Activated CD4-positive, alpha-beta T cell treated with anti-CD3 and anti-CD28 coated beads, Interleukin-2, Interleukin-6, amounts not matched to agents 100 ng/mL and 50 ng/mL, durations not matched to agents 16 hours and 8 hours (primary cell): ENCODE measurements around the gene MAP2.

Experiments
- DNase-seq: peaks from one replicate; pipeline ENCODE4 v3.0.0-alpha.2; 2020

Gene MAP2

DNA sequence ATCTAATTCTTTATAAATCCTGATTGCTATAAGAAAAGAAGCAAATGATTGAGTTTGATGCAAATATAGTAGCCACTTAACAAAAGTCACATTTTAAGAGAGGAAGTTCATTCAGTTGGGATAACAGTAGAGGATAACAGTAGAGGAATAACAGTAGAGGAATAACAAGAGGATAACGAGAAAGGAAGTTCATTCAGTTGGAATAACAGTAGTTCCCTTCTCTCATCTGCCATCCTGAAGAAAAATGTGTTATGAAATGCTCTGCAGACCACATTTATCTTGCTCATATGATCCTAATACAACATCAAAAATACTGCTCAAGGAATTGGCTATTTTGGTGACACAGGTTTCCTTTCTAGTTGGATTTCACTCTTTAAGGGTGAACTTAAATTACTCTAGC lies 242.4 kb downstream of the MAP2 start:
- DNase-seq: no peak

DNA sequence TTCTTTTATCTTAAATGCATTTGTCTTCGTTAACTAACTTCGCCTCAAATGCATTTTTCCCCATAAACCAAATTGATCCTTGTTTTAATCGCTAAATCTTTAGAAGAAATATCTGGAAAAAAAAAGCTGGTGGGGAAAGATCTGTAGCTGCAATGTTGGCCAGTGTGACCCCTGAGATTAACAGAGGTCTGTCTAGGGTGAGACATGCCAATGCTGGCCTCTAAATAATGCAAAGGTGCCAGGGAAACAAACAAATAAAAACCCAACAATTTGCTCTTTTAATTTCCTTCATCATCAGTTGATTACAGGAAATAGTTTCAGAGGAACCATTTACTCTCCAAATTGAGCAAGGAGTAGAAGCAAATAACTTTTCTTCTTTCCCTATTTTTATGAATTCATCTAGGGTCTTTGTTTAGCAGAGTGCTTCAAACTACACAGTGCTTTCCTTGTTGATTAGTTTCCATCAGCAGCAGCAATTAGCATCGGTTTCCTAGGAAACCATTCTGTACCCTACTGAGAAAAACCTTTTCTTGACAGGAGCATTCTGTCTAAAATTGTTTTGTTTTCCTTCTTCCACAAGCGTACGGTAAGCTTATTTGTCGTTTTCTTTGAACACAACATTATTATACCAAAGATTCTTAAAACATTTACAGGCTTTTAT lies 247.3 kb downstream of the MAP2 start:
- DNase-seq: no peak

DNA sequence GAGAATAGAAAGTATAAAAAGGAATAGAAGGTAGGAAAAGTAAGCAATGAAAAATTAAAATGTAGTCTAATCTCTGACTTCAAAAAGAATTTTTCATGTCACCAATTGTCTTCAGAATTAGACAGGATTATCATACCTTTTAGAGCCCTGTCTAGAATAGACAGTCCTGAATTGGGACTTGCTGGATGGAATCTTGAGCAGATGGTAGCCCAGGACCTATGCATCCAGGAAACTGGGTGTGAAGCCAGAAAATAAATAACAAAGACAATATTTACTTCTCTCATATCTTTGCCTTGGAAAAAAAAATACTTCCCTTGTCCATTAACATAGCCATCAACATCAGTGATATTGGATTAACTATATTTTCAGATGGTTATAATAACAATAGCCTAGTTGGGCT lies 250.0 kb downstream of the MAP2 start:
- no peak for DNase-seq

DNA sequence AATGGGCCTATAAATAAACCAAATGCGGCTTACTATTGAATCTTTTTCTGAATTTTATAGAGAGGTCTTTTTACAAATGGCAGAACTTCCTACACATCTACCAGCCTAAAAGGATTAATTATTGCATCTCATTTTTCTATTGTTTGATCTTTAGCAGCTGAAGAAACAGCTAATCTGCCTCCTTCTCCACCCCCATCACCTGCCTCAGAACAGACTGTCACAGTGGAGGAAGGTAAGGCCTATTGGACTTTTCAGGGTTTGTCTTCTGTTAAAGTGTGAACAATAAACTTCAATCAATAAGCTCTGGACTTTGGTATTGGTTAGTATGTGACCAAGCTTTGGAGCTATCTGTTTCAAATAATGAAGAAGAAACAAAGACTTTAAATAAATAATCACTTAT lies 256.7 kb downstream of the MAP2 start:
- DNase-seq: no peak

DNA sequence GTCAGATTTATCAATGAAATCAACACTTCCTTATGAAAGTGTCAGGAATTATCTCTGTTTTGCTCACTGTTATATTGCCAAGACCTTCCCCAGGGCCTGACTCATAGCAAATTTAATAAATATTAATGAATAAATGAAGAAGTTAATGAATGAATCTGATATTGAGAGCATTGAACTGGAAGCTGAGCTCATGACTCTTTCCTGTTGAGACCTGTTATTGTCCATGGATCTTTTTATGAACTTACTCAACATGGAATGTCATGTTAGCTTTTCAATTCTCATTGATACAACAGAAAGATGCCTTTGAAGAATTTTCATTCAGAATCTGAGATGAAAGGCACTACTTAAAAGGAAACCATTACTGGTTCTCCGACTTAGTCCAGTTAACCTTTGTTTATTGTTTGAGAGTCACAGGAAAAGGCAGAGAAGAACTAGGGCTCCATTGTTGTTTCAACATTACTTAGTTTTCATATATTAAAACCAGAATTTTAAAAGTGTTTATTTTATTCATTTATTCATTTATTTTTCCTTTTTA lies 257.4 kb downstream of the MAP2 start:
- no peak for DNase-seq

DNA sequence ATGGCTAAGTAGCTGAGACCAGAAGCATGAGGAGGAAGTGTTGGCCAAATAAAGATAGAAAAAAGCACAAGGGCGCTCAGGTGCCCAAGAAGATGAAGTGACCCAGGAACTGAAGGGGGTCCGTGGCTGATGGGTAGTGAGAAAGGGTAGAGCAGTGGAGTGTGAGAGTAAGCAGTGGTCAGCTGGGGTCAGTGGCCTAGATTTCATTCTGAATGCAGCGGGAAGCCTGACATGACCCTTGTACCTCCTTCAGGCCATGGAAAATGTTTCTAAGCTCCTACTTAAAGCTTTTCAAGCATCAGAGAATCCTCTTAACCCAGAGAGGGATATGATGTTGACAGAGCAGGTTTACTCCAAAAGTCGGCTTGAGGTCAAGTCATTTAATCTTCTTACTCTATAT lies 258.8 kb downstream of the MAP2 start:
- no peak for DNase-seq

DNA sequence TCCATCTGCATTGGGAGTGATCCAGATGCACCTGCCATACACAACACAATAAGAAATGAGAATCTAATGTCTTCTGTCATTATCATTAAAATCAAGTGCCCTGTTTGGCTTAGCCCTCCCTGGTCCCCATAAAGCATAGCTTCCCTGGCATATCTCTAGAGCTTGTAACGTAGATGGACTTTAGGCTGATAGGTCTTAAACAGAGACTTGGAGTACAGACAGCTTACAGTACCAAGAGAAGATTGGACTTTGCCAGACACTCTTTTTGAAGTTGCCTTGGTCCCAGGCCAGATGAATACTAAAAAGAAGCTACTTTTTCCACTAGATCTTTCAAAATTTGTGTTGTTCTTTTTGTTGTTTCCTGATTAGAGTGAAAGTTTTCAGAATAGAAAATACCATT lies 261.5 kb downstream of the MAP2 start:
- no peak for DNase-seq

DNA sequence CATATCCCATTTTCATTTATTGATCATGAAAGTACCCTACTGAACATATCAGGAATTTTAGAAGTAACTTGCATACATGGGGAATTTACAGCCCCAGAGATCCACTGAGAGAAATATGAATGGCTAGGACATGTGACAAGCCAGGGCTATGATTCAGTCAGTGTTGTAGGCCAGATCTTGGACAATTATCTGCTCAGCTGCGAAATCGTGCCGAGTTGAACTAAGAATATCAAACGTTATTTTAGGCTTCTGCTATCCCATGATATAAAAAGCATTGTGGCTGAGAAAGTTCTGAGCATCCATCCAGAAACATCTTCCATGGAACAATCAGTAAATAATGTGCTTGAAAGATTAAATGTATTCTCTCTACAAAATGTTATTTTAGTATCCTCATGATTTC lies 262.1 kb downstream of the MAP2 start:
- no peak for DNase-seq

DNA sequence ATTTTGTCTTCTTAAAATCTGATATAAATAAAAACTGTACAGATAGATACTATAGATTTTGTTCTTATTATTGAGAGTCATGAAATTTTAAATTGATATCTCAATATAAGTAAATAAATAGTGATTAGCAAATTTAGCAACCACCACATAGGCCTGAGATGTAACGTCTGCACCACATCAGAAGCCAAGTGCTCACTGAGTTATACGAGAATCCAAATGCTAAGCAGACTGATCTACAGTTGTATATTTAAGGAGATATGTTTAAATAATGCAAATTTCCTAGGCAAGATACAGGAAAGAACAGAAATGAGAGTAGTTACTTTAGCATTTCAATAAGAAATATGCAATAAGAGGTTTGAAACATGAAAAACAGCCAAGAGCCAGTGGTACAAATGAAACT lies 262.6 kb downstream of the MAP2 start:
- DNase-seq: no peak

DNA sequence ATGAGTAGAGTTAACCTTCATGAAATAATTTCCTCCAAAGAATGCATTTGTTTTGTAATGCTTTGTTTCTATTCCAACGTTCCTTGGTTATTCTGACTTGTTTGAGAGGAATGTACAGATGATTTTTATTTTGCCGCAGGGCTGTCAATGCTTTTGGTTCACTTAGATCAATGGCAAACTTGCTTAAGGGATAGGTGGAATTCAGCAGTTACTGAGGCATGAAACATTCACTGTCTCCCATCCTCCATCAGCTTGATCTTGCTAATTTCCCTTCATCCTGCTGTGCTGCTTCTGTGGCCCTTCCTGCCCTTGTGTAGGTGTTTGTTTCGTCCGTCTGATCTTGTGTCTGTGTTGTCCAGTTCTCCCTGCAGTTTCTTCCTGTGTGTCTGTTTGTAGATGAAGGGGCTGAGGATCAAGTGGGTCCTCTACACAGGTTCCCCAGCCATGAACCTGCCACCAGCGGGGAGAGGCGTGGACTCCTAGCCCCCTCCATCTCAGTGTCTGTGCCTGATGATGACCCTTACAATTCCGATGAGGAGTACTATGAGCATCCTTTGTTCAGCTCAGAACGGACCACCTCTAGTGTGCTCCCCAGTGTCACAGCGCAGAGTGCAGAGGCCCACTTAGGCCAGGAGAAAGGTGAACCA lies 263.6 kb downstream of the MAP2 start:
- no peak for DNase-seq

DNA sequence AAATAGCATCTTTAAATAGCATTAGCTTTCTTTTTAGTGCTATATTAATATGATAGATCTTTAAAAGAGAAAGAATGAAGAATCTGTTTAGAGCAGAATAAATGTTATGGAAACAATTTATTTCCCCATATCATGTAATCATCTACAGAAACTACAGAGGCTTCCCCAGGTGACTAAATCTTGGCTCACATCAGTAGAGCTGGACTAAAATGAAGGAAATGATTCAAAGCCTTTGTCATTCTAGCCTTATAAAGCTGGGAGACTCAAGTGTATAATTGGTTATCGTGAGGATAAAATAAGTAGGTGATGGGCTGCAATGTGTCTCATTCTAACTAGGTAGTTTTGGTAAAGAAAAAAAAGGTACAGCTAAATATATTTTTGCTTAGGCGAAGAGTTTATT lies 264.5 kb downstream of the MAP2 start:
- DNase-seq: no peak

DNA sequence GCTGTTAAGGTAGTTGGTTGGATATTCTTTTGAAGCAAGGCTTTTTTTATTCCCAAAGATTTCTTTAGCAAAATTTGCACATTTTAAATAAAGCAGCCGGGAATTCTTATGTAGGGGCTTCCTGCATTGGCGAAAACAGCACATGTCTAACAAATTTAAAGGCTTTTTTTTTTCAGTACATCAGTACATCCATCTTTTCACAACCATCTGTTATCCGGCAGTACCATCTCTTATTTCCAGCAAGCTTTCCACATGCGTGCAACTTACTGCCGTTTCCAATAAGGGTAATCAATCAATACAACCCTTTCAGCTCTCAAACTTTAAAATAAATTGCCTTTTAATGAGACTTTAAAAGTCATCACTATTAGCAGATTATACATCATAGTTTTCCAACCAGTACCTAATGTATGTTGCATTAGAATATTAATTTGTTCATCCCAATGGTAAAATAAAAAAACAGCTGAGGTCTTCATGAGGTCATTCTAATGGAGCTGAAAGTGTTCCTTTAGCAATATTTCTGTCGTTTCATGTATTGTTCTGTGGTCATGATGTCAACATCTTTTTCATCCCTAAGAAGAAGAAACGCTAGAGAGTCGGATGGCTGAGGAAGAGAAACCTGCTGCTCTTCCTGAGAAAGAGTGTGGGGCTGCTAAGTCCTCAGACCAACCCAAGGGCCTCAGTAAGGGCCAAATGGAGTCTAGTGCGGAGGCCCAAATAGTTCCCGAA lies 266.3 kb downstream of the MAP2 start:
- DNase-seq: no peak

DNA sequence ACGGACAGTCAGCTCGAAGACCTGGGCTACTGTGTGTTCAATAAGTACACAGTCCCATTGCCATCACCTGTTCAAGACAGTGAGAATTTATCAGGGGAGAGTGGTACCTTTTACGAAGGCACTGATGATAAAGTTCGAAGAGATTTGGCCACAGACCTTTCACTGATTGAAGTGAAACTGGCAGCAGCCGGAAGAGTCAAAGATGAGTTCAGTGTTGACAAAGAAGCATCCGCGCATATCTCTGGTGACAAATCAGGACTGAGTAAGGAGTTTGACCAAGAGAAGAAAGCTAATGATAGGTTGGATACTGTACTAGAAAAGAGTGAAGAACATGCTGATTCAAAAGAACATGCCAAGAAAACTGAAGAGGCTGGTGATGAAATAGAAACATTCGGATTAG lies 270.9 kb downstream of the MAP2 start:
- no peak for DNase-seq

DNA sequence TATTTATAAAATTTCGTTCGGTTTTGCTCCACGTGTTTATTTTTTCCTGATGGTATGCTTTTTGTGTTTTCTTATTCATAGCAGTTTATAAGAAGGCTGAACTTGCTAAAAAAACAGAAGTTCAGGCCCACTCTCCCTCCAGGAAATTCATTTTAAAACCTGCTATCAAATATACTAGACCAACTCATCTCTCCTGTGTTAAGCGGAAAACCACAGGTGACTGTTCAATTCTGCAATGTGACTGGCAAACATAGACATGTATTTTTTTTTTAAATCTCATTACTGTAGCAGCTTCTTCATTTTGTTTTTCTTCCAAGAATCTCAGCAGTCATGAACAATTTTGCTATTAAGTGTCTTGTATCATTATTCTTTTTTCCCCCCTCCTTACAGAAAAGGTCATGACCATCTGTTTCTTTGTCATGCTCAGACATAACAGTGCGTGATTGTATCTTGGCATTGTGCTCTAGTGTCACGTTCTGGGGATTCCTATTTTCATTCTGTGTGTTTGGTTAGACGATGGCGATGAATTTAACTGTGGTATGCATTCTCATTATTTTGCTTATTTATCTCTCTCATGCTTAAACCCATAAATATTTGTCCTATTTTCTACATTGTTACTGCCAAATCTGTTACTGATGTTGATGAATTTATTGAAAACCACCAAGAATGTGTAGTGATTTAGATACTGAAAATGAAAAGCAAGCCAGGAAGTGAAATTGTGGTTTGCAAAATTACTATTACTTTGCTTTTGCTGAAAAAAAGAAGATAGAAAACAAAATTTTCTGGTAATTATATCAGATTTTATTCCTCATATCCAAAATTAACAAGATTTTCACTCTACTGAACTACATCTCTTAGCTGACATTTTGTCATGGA lies 273.2 kb downstream of the MAP2 start:
- DNase-seq: peak; percentile 45

DNA sequence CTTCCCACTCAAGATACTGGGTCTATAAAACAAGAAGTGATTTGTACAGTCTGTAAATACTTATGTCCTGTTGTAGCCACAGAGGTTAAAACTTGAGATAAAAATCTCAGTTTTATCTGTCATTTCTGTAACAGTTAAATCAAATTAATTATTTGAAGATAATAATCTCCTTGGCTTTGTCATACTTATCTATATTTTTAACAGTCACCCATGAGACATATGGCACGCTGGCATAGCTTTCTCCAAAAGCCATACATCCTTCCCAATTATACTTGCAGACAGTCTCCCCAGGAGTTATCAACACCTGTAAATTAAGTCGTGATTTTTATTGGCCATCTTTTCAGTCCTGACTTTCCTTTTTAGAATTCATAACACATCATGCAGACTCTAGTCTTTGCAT lies 278.9 kb downstream of the MAP2 start:
- no peak for DNase-seq

DNA sequence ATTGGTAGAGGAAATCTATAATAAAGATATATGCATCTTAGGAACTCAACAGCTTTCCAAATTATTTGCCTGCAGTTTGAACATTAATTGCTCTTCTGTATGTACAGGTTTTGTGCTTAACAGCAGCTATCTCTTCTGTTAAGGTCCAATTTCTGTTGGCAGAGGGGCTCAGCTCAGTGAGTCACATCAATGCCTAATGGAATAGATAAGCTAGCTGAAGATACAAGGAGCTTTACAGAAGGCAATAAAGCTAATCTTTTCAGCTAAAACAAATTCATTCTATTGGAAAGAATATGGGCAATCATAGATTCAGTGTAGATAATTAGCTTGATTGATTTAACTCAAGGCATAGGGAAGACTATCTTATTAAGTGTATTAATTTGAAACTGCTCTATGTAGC lies 289.4 kb downstream of the MAP2 start:
- no peak for DNase-seq

DNA sequence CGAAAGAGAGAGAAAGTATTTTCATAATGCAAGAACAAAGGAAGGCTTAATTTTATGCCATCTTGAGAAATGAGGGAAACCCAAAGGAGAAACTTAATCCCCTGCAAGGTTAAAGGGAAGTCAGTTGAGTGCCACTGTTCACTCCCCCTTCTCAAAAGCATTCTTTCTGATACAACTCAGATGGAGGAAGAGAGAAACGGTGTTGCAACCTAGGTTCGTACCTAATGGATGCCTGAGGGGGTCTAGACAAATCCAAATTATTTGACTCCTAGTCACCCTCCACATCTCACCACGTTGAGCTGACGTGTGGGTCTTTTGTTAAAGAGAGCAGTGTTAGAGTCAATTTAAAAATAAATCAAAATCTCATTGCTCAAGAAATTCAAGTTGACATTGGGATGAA lies 295.2 kb downstream of the MAP2 start:
- DNase-seq: no peak

DNA sequence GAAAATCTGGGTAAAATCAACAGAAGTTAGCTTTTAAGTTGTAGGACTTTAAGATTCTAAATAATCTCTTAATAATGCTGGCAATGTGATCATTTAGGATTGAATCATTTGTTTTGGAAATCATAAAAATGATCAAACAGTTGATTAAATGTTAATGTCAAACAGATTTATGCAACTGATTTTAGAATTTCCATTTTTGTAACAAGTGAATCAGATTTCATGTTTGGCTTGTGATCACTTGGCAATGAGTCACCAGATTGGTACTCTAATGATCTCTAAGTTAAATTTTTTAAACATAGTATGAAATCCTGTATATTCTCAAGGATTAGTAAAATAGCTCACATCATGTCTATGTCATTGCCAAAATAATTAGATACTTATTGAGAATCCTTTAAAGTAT lies 297.6 kb downstream of the MAP2 start:
- no peak for DNase-seq

DNA sequence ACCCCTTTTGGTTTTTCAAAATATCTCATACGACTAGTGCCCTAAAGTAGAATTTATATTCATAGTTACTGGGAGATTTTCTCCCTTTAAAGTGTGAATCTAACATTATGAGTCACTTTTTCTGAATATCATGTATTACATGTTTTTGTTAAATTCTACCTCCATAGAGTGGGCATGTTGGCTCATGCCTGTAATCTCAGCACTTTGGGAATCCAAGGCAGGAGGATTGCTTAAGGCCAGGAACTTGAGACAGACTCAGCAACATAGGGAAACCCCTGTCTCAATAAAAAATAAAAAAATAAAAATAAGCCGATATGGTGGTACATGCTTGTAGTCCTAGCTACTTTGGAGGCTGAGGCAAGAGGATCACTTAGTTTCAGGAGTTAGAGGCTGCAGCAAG lies 302.5 kb downstream of the MAP2 start:
- DNase-seq: no peak

DNA sequence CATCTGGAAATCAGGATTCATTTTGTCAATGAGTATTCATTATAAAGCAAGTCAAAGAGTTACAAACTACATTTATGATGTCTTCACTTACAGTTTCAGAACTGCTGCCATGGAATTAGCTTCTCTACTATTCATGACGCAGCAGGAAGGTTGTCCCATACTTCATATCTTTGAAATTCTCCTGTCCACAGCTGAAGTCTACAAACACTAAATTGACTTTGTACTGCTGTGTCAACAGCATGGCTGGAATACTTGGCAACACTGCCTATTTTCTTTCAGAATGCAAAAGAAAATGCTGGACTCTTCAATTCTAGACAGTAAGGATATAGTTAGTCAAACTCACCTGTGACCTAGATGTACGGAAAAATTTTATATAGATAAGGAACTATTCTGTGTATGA lies 303.2 kb downstream of the MAP2 start:
- no peak for DNase-seq

DNA sequence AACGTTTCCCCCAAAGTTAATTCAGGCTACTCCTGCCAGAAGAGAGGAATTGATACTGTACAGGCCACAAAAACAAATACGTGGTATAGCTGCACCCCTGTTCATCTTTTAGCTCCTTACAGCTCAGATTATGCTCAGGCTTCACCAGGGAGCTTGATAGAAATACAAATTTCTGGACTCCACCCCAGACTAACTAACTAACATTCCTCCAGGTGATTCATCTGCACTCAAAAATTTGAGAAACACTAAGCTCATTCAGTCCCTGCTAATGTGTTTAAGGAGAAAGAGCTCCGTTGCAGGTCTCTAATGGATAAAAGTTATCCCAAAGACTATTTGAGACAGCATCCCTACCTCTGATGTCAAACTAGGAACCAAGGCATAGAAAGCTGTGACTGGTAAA lies 311.0 kb downstream of the MAP2 start:
- no peak for DNase-seq

DNA sequence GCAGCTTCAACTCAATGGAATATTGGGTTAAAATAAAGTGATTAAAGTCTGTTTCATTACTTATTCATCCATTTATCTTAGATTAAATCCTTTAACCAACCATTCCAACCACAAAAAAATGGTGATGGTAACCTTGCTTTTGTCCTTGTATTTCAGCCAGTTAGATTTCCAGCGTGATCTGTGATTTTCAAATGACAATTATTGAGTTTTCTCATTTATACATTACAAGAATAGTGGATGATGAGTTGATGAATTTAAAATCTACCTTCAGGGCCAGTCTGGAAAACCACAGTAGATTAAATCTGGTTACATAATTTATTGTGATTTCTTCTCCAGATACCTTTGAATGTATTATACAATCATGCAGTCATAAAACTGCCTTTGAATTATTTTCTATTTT lies 318.1 kb downstream of the MAP2 start:
- no peak for DNase-seq

DNA sequence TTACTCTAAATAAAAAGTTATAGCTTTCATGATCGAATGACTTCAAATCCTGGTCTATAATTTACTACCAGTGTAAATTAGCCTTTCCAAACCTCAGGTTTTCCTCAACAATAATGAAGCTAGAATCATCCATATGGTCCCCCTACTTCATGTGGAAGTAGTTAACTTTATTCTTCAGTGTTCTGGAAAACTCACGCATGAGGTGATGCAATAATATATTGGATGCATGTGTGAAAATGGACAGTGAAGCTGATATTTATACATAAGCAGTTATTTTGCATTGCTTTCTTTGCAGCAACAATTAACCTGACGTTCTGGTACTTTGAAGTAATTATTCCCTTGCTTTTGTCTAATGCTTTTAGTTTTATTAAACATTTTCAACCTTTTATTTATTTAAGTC lies 329.2 kb downstream of the MAP2 start:
- DNase-seq: no peak
